ENCODE results near the gene TRIM54.

Gene TRIM54

GRCh38 chr2:27356382-27357181, 74.4 kb downstream of the TRIM54 start, which contains the start of gene GTF3C2:
Gene GTF3C2, minus strand, starts transcription at chr2:27356764. Its CDS starts 13,210 bp downstream, at chr2:27343554.
- peak; percentile 96 for DNase-seq (ENCODE audit: low spot score)
